IMR-90 (cell line): ENCODE measurements around the gene MT1H. TPM values are rescaled to one million over a fixed set of nuclear protein-coding genes. Genes with fewer than 3 reads are reported as not detected.

ENCODE experiments used
- ATAC-seq: fragments of 200-7000 bp; cut with Tn5 transposase; 2 replicates; pipeline ENCODE4 v1.9.1; 2020; ENCODE audit warnings: low read depth, mild to moderate bottlenecking, moderate library complexity
- BruUV-seq: library from RNA; stranded (reverse); fragments of 400-500 nt; replicated peaks from 2 replicates; lab custom pipeline; 2021; lab: Mats Ljungman, UMichigan
- CTCF ChIA-PET: fragments of 300-600 bp; formaldehyde crosslinking; extraction: SDS; loops from one replicate; lab custom pipeline; 2021; ENCODE audit warnings: antibody characterized with exemption; lab: Yijun Ruan, JAX
- POLR2A ChIA-PET: fragments of 300-600 bp; sonication (Branson Sonifier 250); formaldehyde crosslinking; loops from one replicate; lab custom pipeline; 2022; ENCODE audit warnings: antibody characterized with exemption; ENCODE audit not compliant: unreplicated experiment; lab: Charles Lee
- DNase-seq: peaks from one replicate; pipeline ENCODE4 v3.0.0; 2013
- H2AFZ ChIP-seq: replicated peaks from 2 replicates; pipeline ENCODE3; 2013; ENCODE audit warnings: low read length, mild to moderate bottlenecking; ENCODE audit not compliant: poor library complexity
- H2AK5ac ChIP-seq: 2 replicates; pipeline ENCODE4 v1.6.1; 2013; ENCODE audit warnings: low read depth, low read length, inconsistent platforms
- H2AK9ac ChIP-seq: replicated peaks from 2 replicates; pipeline ENCODE3; 2013; ENCODE audit warnings: mild to moderate bottlenecking, low read depth, low read length, moderate library complexity; ENCODE audit not compliant: poor library complexity
- H2BK120ac ChIP-seq: 2 replicates; pipeline ENCODE4 v1.6.1; 2013; ENCODE audit warnings: low read depth, low read length, inconsistent platforms
- H2BK15ac ChIP-seq: 3 replicates; pipeline ENCODE4 v1.6.1; 2013; ENCODE audit warnings: low read depth, low read length, inconsistent platforms
- H2BK20ac ChIP-seq: 2 replicates; pipeline ENCODE4 v1.6.1; 2013; ENCODE audit warnings: low read depth, mild to moderate bottlenecking, inconsistent platforms, low read length, moderate library complexity
- H2BK5ac ChIP-seq: 2 replicates; pipeline ENCODE4 v1.6.1; 2013; ENCODE audit warnings: mild to moderate bottlenecking, low read depth, low read length, inconsistent platforms; ENCODE audit not compliant: poor library complexity, severe bottlenecking
- H3K14ac ChIP-seq: replicated peaks from 2 replicates; pipeline ENCODE4 v1.6.1; 2013; ENCODE audit warnings: low read depth, low read length, inconsistent platforms
- H3K18ac ChIP-seq: 2 replicates; pipeline ENCODE4 v1.6.1; 2013; ENCODE audit warnings: low read depth, low read length, control low read depth
- H3K23ac ChIP-seq: 2 replicates; pipeline ENCODE4 v1.6.1; 2013; ENCODE audit warnings: low read depth, low read length, inconsistent platforms
- H3K27ac ChIP-seq: 2 replicates; pipeline ENCODE4 v1.5.1; 2013; ENCODE audit warnings: mild to moderate bottlenecking, control low read depth, low read length; ENCODE audit not compliant: insufficient read depth
- H3K27me3 ChIP-seq: 2 replicates; pipeline ENCODE4 v1.6.1; 2013; ENCODE audit warnings: low read length; ENCODE audit not compliant: control insufficient read depth, insufficient read depth
- H3K36me3 ChIP-seq: 2 replicates; pipeline ENCODE4 v1.6.1; 2013; ENCODE audit warnings: low read length, mixed read lengths; ENCODE audit not compliant: control insufficient read depth, insufficient read depth
- H3K4ac ChIP-seq: 2 replicates; pipeline ENCODE4 v1.6.1; 2013; ENCODE audit warnings: low read depth, low read length, inconsistent platforms
- H3K4me1 ChIP-seq: 2 replicates; pipeline ENCODE4 v1.6.1; 2013; ENCODE audit warnings: low read length, mixed read lengths; ENCODE audit not compliant: control insufficient read depth, insufficient read depth
- H3K4me2 ChIP-seq: 2 replicates; pipeline ENCODE4 v1.6.1; 2013; ENCODE audit warnings: low read depth, mild to moderate bottlenecking, control low read depth, low read length, moderate library complexity
- H3K4me3 ChIP-seq: 2 replicates; pipeline ENCODE4 v1.5.1; 2013; ENCODE audit warnings: low read depth, mild to moderate bottlenecking, control low read depth, low read length, moderate library complexity; ENCODE audit not compliant: insufficient read depth
- H3K56ac ChIP-seq: 2 replicates; pipeline ENCODE4 v1.6.1; 2013; ENCODE audit warnings: low read length, inconsistent platforms; ENCODE audit not compliant: insufficient read depth; ENCODE audit errors: extremely low read depth
- H3K79me1 ChIP-seq, 2 experiments: 2 replicates each; pipeline ENCODE4 v1.6.1; 2013; ENCODE audit warnings: low read length in 2 of 2, inconsistent platforms in 1 of 2, low read depth in 1 of 2
- H3K9ac ChIP-seq: 2 replicates; pipeline ENCODE4 v1.6.1; 2013; ENCODE audit warnings: low read depth, low read length, control low read depth
- H3K9me1 ChIP-seq: 2 replicates; pipeline ENCODE4 v1.6.1; 2013; ENCODE audit warnings: low read length, inconsistent platforms; ENCODE audit not compliant: insufficient read depth
- H3K9me3 ChIP-seq: 2 replicates; pipeline ENCODE4 v1.6.1; 2013; ENCODE audit warnings: low read length; ENCODE audit not compliant: control insufficient read depth, insufficient read depth
- H4K20me1 ChIP-seq: 2 replicates; pipeline ENCODE4 v1.6.1; 2013; ENCODE audit warnings: low read length, inconsistent platforms; ENCODE audit not compliant: insufficient read depth
- H4K5ac ChIP-seq: 2 replicates; pipeline ENCODE4 v1.6.1; 2013; ENCODE audit warnings: mild to moderate bottlenecking, low read depth, low read length, control low read depth
- H4K8ac ChIP-seq, 2 experiments: 2 replicates each; pipeline ENCODE4 v1.6.1; 2013; ENCODE audit warnings: low read depth in 2 of 2, low read length in 2 of 2, control low read depth in 1 of 2, inconsistent platforms in 1 of 2
- H4K91ac ChIP-seq: 2 replicates; pipeline ENCODE4 v1.6.1; 2013; ENCODE audit warnings: low read depth, low read length, inconsistent platforms; ENCODE audit not compliant: insufficient read depth
- BHLHE40 ChIP-seq: fragments of 150-350 bp; IDR thresholded peaks from 2 replicates; pipeline ENCODE4 v1.6.1; 2016; ENCODE audit warnings: mild to moderate bottlenecking, low read depth, low read length
- ELK1 ChIP-seq: fragments of 150-350 bp; IDR thresholded peaks from 2 replicates; pipeline ENCODE4 v1.6.1; 2016; ENCODE audit warnings: low read depth, mild to moderate bottlenecking, low read length, moderate library complexity, borderline replicate concordance
- USF2 ChIP-seq: fragments of 150-350 bp; IDR thresholded peaks from 2 replicates; pipeline ENCODE4 v1.6.1; 2017; ENCODE audit warnings: mild to moderate bottlenecking, antibody characterized with exemption, low read length, low read depth
- WGBS, 2 experiments: methylation state at CpG; one replicate each; pipeline versions ENCODE4 v1.1.5 to v1.1.7; 2013; ENCODE audit warnings: missing lambda C conversion rate in 2 of 2; ENCODE audit not compliant: insufficient read length in 1 of 2; ENCODE audit errors: extremely low coverage in 2 of 2; 5-methylcytosine and 5-hydroxymethylcytosine counted together
- dilution Hi-C: fragments of 300-500 bp; cut with HindIII; formaldehyde crosslinking; loops from one replicate; pipeline ENCODE4 v1.14.3; 2018; ENCODE audit warnings: low sequenced_read_pairs; ENCODE audit not compliant: unreplicated experiment
- in situ Hi-C: fragments of 300-500 bp; cut with MboI; formaldehyde crosslinking; loops from 3 replicates; pipeline ENCODE4 v1.14.3; 2019; ENCODE audit warnings: low sequenced_read_pairs, inconsistent platforms, mixed read lengths
- intact Hi-C: fragments of 100-400 bp; cut with micrococcal nuclease; formaldehyde crosslinking; loops from 2 replicates; pipeline ENCODE4 v1.10.0; 2022
- polyA plus RNA-seq, 3 experiments: library from polyadenylated mRNA; depleted of rRNA; stranded (reverse); fragments of >200 nt; gene quantifications; 2 replicates each; pipeline ENCODE4 v1.2.3, GENCODE V29; 2012; ENCODE audit warnings: low replicate concordance in 1 of 3
- total RNA-seq: library from RNA; depleted of rRNA; stranded (reverse); fragments of >200 nt; gene quantifications from 2 replicates; pipeline ENCODE4 v1.2.3, GENCODE V29; 2012

Gene MT1H
- total and polyA plus RNA-seq, 2 of the 4 experiments (the other 2 are of a cell fraction), result not detected

- H3K4me2 ChIP-seq, result no peak overlapping the region
- H2AK5ac ChIP-seq, result no peak overlapping the region
- H4K20me1 ChIP-seq, result no peaks in the 10 kb centered on the region
- no CpG with 5 or more reads among the region's 2 CpGs for WGBS, 2 experiments
- H2BK15ac ChIP-seq, result no peak overlapping the region
- no TSS peak for BruUV-seq
- H2BK5ac ChIP-seq, result no peak overlapping the region
- H3K9me1 ChIP-seq, result peaks cover 8% of the 10 kb centered on the region; the same call in 1 of the 2 replicates
- no peak overlapping the region for H3K4me3 ChIP-seq
- ATAC-seq, result no peak
- H2BK20ac ChIP-seq, result no peak overlapping the region
- intact Hi-C loops, result no loop called here
- ChIA-PET POLR2A (no interaction called here), CTCF (no interaction called here)
- no peaks in the 10 kb centered on the region for H3K36me3 ChIP-seq
- in situ Hi-C loops, result no loop called here
- H2AFZ ChIP-seq, result no peak overlapping the region
- H3K79me1 ChIP-seq, result peaks cover 3 to 13% of the 10 kb centered on the region in 2 experiments; a peak in 3 of 4 replicates
- DNase-seq, result no peak
- dilution Hi-C loops, result no loop called here
- H3K23ac ChIP-seq, result no peak overlapping the region
- no peak overlapping the region for H2BK120ac ChIP-seq
- H4K91ac ChIP-seq, result no peak overlapping the region
- no peak overlapping the region for H3K56ac ChIP-seq
- no peak overlapping the region for H4K5ac ChIP-seq
- TF ChIP-seq ELK1, result no peak
- no peak for TF ChIP-seq USF2
- no peak for TF ChIP-seq BHLHE40
- H3K14ac ChIP-seq, result no peak overlapping the region
- H4K8ac ChIP-seq, result no peak overlapping the region
- peaks cover 17% of the 10 kb centered on the region for H3K4me1 ChIP-seq
- H3K27ac ChIP-seq, result no peak overlapping the region
- H3K18ac ChIP-seq, result no peak overlapping the region
- H3K27me3 ChIP-seq, result no peaks in the 10 kb centered on the region
- H3K4ac ChIP-seq, result no peak overlapping the region
- H2AK9ac ChIP-seq, result no peak overlapping the region
- no peak overlapping the region for H3K9ac ChIP-seq
- H3K9me3 ChIP-seq, result no peaks in the 10 kb centered on the region
These were observed 46.0 kb upstream of the MT1H start for GRCh38 chr16:56623637-56624036.
